DND-41 (cell line): ENCODE data around the gene LSMEM2.

Experiments used
- ATAC-seq: fragments of 200-7000 bp; cut with Tn5 transposase; 3 replicates; pipeline ENCODE4 v1.9.1; 2021; ENCODE audit warnings: low read depth; ENCODE audit not compliant: insufficient read depth
- DNase-seq: peaks from one replicate; pipeline ENCODE4 v3.0.0-alpha.2; 2020
- H2AFZ ChIP-seq: 2 replicates; pipeline ENCODE4 v1.6.0; 2012; ENCODE audit warnings: low read depth, low read length
- H3K27ac ChIP-seq: 2 replicates; pipeline ENCODE4 v1.5.1; 2012; ENCODE audit warnings: low read length, inconsistent platforms
- H3K27me3 ChIP-seq: fragments of 200-600 bp; sonication (generic); 2 replicates; pipeline ENCODE4 v1.6.0; 2012; ENCODE audit warnings: low read length, mild to moderate bottlenecking, inconsistent platforms; ENCODE audit not compliant: insufficient read depth, poor library complexity
- H3K36me3 ChIP-seq: 2 replicates; pipeline ENCODE4 v1.5.1; 2012; ENCODE audit warnings: low read length, inconsistent platforms; ENCODE audit not compliant: insufficient read depth
- H3K4me1 ChIP-seq: 2 replicates; pipeline ENCODE4 v1.5.1; 2012; ENCODE audit warnings: mild to moderate bottlenecking, low read length; ENCODE audit not compliant: insufficient read depth
- H3K4me2 ChIP-seq: 2 replicates; pipeline ENCODE4 v1.6.0; 2012; ENCODE audit warnings: mild to moderate bottlenecking, moderate library complexity, low read length, inconsistent platforms; ENCODE audit not compliant: insufficient read depth
- H3K4me3 ChIP-seq, 2 experiments: fragments of 200-600 bp in 1 of 2; shearing (Covaris generic) in 1 of 2; 2 replicates each; pipeline ENCODE4 v1.5.1; 2012 to 2016; ENCODE audit warnings: inconsistent platforms in 2 of 2, low read length in 2 of 2, mild to moderate bottlenecking in 2 of 2, low read depth in 1 of 2, moderate library complexity in 1 of 2
- H3K79me2 ChIP-seq: 2 replicates; pipeline ENCODE4 v1.6.0; 2012; ENCODE audit warnings: low read length, inconsistent platforms; ENCODE audit not compliant: insufficient read depth
- H3K9ac ChIP-seq: 2 replicates; pipeline ENCODE4 v1.6.0; 2012; ENCODE audit warnings: low read depth, mild to moderate bottlenecking, inconsistent platforms, low read length, moderate library complexity
- H3K9me3 ChIP-seq: 2 replicates; pipeline ENCODE4 v1.5.1; 2012; ENCODE audit warnings: low read length, moderate library complexity, mild to moderate bottlenecking, inconsistent platforms; ENCODE audit not compliant: insufficient read depth, severe bottlenecking
- H4K20me1 ChIP-seq: 2 replicates; pipeline ENCODE4 v1.6.0; 2012; ENCODE audit warnings: low read length; ENCODE audit not compliant: insufficient read depth
- CTCF ChIP-seq: IDR thresholded peaks from 2 replicates; pipeline ENCODE4 v1.5.1; 2012; ENCODE audit warnings: borderline replicate concordance, low read length, moderate library complexity, mild to moderate bottlenecking; ENCODE audit not compliant: poor library complexity, severe bottlenecking; ENCODE audit errors: extremely low read depth
- EZH2 ChIP-seq: IDR thresholded peaks from 3 replicates; pipeline ENCODE4 v1.6.1; 2012; ENCODE audit warnings: borderline replicate concordance, low read depth, mild to moderate bottlenecking, moderate library complexity, low read length, inconsistent platforms; ENCODE audit not compliant: severe bottlenecking

Gene LSMEM2

DNA sequence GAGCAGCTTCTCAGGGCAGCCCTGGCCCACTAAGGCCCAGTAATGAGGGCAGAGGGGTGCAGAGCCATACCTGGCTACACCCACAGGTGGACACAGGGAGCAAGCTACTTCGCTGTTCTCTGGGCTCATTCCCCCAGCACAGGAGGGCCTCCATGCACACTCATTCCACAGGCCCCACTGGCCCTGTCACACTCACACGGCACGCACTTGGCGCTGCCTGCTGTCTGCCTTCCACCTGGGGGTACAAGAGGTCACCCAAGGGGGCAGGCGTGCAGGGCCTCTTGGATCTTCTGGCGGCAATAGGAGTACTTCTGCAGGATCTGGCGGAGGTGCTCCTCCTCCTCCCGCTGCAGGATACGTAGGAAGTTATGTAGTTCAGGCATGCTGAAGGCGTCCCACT, 51.4 kb downstream of the LSMEM2 start:
- Histone ChIP-seq H3K9ac (no peak overlapping the region), H3K9me3 (no peaks in the 10 kb centered on the region), H3K27me3 (no peaks in the 10 kb centered on the region), H4K20me1 (peaks cover 51% of the 10 kb centered on the region), H3K4me3 (no peak overlapping the region), H3K36me3 (peaks cover 66% of the 10 kb centered on the region), H3K79me2 (peaks cover 64% of the 10 kb centered on the region), H2AFZ (no peak overlapping the region), H3K27ac (no peak overlapping the region), H3K4me2 (no peak overlapping the region), H3K4me1 (peaks cover 77% of the 10 kb centered on the region)
- TF ChIP-seq EZH2 (no peak), CTCF (no peak)
- DNase-seq = no peak
- ATAC-seq = no peak

DNA sequence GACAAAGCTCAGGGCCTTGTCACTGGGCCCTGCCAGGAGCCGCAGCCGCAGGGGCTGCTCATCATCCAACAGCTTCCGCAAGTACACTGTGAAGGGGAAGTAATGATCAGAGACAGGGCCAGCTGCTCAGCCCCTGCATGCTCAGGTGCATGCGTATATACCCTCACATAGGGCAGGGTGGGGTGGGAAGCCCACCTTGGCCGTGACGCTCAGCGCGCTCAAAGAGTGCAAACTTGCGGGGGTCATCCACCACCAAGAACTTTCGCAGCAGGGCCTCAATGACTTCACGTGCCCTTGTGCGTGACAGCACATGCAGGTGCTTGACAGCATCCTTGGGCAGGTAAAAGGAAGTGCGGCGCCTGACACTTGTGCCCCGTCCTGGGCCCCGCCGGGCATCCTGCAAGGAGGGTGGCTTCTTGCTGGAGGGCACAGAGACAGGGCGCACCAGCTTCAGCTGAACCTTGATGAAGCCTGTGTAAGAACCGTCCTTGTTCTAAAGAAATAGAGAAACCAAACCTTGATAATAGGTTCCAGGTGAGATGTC, 52.5 kb downstream of the LSMEM2 start:
- ATAC-seq = no peak
- no peaks in the 10 kb centered on the region for H3K9me3 ChIP-seq
- TF ChIP-seq CTCF (no peak), EZH2 (no peak)
- H3K27me3 ChIP-seq = no peaks in the 10 kb centered on the region
- peaks cover 69% of the 10 kb centered on the region for H3K79me2 ChIP-seq
- H3K4me1 ChIP-seq = peaks cover 81% of the 10 kb centered on the region
- peaks cover 65% of the 10 kb centered on the region for H3K36me3 ChIP-seq
- H4K20me1 ChIP-seq = peaks cover 62% of the 10 kb centered on the region
- no peak overlapping the region for H3K9ac ChIP-seq
- H3K4me2 ChIP-seq = no peak overlapping the region
- H2AFZ ChIP-seq = no peak overlapping the region
- no peak for DNase-seq
- no peak overlapping the region for H3K4me3 ChIP-seq
- H3K27ac ChIP-seq = no peak overlapping the region

- peaks cover 53% of the 10 kb centered on the region for H4K20me1 ChIP-seq
- no peaks in the 10 kb centered on the region for H3K27me3 ChIP-seq
- H3K4me1 ChIP-seq = peaks cover 76% of the 10 kb centered on the region
- H2AFZ ChIP-seq = no peak overlapping the region
- peak overlapping the region; percentile 81 for H3K4me2 ChIP-seq
- no peak for DNase-seq
- TF ChIP-seq CTCF = no peak
- no peak for TF ChIP-seq EZH2
- peaks cover 67% of the 10 kb centered on the region for H3K36me3 ChIP-seq
- peaks cover 75% of the 10 kb centered on the region for H3K79me2 ChIP-seq
- peak overlapping the region; percentile 48; the same call in 1 of the 2 replicates for H3K27ac ChIP-seq
- H3K9ac ChIP-seq = peak overlapping the region; percentile 39; the same call in 1 of the 2 replicates
- no peak for ATAC-seq
- H3K4me3 ChIP-seq = 0 out of 4 replicates have a peak overlapping the region, but pooled peaks of 1 of the 2 experiments have one; percentile 29
- no peaks in the 10 kb centered on the region for H3K9me3 ChIP-seq
Measured at GRCh38 chr3:50333744-50334328, 54.9 kb downstream of the LSMEM2 start.
